Inferior parietal cortex (tissue), 1 donor: ENCODE results near the gene PKP3.
"Not testable (repeated sequence)": the region's sequence is repeated elsewhere in the genome, so short reads cannot be mapped to it uniquely, and the experiment has no call there.

Source experiments
- DNase-seq: peaks from one replicate; pipeline ENCODE4 v3.0.0-alpha.2; 2016; ENCODE audit errors: extremely low spot score

The PKP3 gene

DNA sequence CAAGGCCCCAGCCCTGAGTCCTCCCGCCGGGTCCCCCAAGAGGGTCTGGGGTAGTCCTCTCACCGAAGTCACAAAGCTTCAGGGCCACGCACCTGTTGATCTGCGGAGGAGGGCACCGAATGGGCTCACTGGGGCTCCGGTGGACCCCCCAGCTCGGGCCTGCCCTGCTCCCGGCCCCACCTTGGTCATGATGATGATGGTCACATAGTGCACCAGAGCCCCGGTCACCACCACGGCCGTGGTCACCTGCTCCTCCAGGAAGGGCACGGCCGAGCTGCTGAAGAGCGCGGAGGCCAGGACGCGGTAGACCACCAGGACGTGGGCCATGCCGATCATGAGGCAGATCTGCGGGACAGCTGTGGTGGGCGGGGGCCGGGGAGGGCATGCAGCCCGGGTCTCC is 34.3 kb downstream of the PKP3 start:
- no peak for DNase-seq

DNA sequence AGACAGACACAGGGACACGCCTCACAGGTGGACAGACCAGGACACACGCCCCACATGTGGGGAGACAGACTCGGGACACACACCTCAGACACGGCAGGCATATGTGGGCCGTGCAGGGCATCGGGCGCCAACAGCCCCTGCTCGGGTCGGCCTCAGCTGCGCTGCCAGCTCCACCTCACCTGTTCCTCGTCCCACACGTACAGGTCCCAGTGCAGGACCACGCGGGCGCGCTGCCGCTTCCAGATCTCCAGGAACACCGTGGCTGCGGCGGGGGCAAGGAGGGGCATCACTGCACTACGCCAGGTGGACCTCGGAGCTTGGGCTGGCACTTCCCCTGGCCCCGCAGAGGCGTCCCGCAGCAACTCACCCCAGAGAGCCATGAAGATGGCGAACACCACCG is 35.4 kb downstream of the PKP3 start:
- no peak for DNase-seq

DNA sequence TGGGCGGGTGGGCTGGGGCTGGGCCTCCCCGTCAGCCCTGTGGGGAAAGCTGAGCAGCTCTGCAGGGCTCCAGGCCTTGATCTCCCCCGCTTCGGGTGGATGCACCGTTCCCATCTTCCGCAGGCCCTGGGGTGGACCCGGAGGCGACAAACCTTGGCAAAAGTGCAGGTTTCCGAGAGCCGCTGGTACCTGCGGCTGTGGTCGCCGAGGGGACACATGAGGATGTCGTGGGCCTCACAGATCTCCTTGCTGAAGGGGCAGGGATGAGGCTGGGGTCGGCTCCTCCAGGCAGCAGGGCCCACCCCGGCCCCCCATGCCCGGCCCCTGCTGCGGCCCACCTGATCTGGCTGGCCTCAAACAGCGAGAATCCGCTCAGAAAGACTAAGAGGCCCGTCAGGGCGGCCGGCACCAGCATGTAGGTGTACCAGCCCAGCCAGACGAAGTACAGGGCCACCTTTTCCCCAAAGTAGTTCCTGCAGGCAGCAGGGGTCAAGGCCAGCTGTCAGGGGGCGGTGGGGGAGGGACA is 36.0 kb downstream of the PKP3 start:
- no peak for DNase-seq

DNA sequence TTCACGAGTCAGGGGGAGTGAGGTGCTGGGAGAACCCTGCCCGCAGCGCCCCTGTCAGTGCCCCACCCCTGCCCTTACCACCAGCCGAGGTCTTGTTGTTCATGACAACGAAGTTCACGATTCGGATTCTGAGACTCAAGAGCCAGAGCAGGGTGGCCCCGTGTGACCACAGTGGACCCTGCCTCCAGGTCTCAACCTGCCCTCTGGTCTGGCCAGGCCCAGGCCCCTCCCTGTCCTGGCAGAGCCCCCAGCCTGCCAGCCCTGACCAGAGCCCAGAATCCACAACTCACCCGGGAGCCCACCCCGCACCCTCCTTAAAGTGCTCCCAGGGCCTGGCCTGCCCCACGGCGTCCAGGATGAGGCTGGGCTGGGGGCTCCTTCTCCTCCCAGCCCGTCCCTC is 37.9 kb downstream of the PKP3 start:
- DNase-seq = no peak

DNA sequence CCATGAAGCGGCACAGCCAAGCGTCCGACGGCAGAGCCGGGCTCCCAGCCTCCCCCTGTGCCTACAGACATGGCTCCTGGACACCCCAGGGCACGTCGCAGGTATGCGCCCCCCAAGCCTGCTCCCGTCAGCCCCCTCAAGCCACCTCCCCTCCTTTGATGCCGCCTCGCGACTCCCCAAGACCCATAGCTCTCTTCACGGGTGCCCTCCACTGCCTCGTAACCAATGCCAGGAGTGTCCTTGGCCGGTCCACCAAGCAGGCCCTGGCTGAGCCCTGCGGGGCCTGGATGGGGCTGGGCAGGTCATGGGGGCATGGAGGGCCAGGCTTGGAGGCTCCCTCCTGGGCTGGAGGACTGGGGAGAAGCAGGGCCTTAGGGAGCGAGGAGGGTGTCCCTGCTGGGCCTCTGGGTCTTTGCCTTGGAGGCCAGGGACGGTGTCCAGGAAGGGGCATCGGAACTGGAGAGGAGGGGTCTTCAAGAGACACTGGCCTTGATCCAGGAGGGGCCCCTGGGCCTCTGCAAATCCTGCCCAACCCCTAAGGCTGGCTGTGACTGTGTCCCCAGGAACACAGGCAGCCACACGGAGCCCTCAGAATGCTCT is 38.6 kb downstream of the PKP3 start:
- no peak for DNase-seq

DNA sequence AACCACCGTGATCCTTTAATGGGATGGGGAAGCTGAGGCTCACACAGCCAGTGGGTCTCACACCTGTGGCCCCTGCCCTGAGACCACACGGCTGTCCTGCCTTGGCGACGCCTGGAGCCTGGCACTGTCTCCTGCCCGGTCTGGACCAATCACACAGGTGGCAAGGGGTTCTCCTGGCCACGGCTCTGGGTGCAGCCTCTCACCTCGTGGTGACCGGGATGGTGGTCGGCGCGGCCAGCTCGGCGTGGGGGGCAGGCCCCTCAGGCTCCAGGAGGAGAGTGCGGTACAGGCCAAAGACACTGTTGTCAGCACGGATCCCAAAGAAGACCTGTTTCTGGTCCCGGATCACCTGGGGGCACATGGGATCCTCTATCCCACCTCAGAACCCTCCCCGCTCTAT is 39.1 kb downstream of the PKP3 start:
- no peak for DNase-seq

DNA sequence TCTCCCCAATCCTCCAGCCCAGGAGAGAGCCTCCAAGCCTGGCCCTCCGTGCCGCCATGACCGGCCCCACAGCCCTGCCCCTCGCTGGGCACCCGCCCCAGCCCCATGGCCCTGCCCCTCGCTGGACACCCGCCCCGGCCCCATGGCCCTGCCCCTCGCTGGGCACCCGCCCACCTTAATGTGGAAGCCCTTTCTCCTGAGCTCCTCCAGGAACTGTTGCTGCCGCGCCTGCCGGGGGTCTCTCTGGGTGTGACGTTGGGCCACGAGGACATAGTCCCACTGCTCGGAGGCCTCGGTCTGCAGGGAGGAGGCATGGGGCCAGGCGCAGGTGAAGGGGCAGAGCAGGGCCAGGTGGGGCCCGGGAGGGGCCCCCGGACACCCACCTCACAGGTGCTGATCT is 39.6 kb downstream of the PKP3 start:
- DNase-seq = no peak

DNA sequence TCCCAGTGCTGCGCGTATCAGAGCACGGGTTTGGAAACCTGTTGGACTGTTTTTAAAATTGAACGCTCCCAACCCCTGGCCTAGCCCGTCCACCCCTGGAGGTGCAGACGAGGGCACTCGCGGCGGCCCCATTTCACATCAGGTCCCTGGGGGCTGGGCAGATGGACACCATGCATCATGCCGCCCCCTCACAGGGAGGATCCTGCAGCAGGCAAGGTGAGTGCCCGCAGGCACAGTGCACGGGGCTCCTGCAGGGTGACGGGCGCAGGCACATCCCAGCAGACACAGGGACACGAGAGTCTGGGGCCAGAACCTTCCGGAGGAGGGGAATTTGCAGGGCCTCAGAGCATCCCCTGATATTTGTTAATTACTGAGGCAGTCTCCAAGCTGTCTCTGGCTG is 40.5 kb downstream of the PKP3 start:
- DNase-seq = no peak

DNA sequence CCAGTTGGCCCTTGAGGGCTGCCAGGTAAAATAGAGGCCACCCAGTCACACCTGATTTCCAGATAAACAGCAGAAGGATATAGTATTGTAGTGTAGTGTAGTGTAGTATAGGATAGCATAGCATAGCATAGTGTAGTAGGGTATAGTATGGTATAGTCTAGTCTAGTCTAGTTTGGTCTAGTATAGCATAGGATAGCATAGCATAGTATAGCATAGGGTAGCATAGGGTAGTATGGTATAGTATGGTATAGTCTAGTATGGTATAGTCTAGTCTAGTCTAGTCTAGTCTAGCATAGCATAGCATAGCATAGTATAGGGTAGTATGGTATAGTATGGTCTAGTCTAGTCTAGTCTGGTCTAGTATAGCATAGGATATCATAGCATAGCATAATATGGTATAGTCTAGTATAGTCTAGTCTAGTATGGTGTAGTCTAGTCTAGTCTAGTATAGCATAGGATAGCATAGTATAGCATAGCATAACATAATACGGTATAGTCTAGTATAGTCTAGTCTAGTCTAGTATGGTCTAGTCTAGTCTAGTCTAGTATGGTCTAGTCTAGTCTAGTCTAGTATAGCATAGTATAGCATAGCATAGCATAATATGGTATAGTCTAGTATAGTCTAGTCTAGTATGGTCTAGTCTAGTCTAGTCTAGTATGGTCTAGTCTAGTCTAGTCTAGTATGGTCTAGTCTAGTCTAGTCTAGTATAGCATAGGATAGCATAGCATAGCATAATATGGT is 41.2 kb downstream of the PKP3 start:
- not testable (repeated sequence) for DNase-seq

DNA sequence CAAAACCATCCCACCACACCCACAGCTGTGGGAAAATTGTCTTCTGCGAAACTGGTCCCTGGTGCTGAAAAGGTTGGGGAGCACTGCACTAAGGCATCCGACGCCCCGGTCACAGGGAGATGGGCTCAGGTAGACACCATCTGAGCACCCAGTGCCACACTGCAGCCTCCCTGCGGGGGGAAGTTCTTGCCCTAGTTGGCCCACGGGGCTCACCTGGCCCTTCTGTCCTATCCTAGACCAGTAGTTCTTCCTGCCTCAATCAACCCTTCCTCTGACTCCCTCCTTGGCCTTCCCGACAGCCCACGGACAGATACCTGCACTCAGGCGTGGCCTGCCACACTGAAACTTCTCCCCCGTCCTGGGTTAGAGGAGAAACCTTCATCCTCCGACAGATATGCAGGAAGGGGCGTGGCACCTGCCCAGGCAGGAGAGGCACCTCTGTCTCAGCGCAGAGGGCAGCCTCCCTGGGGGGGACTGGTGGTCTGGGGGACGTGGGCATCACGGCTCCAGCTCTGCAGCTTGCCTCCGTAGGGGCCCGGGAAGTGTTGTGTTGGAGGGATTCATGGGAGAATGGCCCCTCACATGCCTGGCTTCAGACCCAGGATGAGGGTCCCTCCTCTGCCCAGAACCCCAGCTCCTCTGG is 43.3 kb downstream of the PKP3 start:
- no peak for DNase-seq

DNA sequence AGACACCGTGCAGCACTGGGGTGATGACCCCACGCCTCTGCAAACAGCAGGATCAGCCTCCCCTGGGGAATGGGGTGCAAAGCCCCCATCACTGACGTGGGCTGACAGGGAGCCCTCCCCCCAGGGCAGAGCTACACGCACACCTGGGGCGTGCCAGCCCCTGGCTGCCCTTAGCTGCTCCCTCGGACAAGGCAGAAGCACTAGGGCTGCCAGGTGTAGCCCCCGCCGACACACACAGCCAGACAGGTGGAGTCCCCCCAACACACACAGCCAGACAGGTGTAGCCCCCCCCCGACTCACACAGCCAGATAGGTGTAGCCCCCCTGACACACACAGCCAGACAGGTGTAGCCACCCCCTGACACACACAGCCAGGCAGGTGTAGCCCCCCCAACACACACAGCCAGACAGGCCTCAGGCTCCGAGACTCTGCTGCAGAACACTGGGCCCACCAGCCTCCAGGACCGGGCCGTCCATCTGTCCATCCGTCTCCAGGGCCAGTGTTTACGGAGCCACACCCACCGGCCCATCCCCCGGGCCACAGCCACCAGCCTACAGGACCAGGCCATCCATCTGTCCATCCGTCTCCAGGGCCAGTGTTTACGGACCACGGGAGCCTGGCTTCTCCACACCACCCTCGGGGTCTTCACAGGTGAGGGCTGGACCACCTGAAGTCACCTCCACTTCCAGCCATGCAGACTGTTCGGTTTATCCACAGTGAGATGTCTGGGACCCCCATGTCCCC is 44.3 kb downstream of the PKP3 start:
- no peak for DNase-seq

DNA sequence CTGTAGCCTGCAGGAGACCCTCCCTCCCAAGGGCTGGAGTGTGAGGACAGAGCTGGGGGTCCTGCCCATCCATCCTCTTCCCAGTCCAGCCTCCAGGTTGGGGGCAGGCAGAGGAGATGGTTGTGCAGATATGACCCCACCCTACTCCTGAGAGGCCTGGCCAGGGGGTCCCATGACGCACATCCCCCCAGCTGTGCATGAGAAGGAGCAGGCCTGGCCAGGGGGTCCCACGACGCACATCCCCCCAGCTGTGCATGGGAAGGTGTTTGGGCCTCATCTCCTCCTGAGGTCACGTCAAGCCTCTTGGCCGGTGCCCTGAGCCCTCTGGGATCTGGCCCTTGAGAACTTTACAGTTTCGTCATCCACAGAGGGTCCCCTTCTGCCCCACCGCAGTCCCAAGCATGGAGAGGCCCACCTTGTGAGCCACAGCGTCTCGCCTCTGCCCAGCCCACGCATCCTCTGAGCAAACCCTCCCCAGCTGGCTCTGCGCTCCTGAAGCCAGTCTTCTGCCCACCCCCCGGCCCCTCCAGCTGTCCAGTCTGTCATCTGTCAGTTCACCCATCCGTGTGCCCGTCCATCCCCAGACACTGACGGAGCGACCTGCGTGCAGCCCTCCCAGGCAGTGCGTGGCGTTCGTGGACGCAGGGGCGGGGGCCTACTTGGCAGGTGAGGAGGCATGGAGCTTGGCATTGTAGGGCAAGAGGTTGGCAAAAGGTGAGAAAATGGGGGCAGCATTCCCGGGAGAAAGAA is 45.5 kb downstream of the PKP3 start:
- no peak for DNase-seq

DNA sequence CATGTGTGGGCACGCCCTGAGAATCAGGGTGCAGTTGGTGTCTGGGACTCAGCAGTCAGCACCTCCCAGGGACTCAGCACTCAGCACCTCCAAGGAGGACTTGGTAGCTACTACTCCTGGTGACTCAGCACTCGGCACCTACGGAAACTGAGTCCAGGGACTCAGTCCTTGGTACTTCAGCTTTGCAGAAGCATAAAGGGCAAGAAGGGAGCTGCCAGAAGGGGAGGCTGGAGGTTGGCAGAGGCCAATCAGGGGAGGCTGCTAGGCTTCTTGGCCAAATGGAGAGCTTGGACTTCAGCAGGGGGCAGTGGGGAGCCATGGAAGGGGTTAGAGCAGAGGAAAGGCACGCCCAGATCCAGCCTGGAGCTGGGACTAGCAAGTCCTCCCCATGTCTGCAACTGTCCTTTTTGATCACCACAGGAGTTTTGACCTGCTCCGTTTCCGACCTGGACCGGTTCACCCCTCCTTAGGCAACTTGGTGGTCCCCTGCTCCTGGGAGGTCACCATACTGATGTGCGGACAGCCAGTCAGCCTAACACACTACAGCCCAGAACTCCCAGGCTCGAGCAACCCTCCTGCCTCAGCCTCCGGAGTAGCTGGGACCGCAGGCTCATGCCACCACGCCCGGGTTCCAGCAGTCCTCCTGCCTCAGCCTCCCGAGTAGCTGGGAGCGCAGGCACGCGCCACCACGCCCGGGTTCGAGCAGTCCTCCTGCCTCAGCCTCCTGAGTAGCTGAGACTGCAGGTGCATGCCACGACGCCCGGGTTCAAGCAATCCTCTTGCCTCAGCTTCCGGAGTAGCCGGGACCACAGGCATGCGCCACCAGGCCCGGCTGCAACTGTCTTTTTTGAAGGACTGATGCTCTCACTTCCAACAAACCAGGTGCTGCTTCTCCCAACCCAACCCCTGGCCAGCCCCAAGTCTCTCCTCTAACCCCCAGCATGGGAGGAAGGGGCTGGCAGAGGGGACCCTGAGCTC is 46.3 kb downstream of the PKP3 start:
- DNase-seq = no peak

DNA sequence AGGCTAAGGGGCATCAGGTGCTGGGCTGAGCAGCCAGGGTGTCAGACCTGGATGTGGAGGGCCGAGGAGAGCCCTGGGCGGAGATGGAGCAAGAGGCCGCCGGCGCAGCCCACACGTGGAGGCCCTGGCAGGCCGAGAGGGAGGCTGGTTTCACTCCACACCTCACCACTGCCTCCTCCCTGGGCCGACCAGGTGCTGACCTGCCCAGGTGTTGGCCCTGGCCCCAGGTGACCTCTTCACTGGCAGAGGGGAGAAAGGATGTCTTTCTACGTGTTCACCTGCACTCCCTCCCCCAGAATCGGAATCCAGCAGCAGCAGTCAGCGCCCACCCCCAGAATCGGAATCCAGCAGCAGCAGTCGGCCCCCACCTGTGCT is 47.0 kb downstream of the PKP3 start:
- DNase-seq = no peak

DNA sequence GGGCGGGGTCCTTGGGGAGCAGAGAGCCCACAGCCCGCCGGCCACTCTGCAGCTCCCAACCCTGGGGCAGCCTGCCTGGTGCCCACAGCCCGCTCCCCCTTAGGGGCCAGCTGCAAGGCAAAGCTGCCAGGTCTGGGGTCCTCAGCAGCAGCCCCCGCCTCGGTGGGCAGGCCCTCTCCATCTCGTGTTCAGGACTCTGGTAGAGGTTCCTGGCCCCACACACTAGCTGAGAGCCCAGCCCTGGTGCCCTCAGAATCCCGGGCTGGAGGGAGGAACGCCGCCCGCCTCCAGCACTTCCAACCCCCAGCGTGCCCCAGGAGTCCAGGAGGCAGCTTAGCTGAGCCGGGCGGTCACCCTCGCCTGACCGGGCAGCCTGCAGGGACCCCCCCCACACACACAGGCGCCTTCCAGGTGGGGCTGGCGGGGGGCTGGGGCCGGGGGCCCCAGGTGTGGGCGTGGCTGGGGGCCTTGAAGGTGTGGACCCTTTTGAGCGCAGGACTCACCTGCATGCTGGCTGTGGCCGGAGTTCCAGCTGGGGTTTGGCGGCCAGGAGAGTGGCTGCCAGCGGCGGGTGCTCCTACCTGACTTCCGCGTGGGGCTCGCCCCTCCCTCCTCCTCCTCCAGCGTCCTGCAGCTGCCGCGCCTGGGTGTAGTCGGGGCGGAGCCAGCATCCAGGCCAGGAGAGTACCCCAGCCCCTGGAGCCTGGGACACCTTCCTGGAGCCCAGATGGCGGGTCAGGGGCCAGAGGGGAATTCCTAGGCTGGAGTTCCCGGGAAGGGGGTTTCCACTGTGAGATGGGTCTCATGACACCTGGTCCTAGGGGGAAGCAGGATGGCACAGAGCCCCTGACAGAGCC is 47.6 kb downstream of the PKP3 start, which contains the start of gene ANO9:
TSS of gene ANO9 (minus strand) at position 594 of the 857 bp plus-strand sequence. CDS start at position 509, 85 bp downstream.
- DNase-seq = no peak

DNA sequence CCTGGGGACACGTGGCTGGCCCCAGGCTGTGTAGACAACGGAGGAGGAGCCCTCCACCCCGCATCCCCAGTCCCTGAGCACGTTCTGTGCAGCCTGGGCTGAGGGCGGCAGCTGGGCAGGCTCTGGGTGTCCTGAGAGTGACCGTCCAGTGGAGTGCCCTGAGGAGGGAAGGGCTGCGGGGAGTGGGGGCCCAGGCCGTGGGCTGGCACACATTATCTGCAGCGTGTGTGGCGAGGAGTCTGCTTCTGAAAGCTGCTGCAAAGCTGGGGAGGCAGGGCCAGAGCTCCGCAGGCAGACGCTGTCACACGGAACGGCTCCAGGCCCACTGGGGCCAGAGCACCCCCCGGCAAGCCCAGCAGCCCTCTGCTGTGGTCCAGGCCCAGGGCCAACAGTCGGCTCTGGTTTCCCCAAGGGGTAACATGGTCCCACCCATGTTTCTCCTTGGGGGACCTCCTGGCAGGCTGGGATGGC is 48.6 kb downstream of the PKP3 start:
- DNase-seq = no peak

DNA sequence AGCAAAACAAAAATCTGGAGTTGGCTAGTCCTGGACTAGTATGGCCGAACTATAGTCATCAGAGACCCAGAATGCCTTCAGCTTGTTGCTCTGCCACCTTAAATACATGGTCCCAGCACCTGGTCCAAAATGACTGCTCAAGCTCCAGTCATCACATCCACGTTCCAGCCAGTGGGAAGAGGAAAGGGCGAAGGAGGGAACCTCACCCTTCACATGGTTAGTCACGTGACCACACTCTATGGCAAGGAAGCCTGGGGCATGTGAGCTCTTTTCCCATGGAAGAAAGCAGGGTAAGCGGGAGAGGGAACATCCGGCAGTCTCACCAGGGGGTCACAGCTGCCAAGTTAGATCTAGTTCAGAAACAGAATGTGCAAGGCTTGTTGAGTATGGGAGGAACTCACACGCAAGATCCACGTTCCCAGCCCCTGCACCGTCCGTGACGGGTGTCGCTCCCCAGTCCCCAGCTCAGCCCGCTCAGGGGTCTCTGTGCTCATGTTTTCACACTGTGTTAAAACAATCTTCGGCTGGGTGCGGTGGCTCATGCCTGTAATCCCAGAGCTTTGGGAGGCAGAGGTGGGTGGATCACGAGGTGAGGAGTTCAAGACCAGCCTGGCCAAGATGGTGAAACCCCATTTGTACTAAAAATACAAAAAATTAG is 49.7 kb downstream of the PKP3 start:
- DNase-seq = no peak

DNA sequence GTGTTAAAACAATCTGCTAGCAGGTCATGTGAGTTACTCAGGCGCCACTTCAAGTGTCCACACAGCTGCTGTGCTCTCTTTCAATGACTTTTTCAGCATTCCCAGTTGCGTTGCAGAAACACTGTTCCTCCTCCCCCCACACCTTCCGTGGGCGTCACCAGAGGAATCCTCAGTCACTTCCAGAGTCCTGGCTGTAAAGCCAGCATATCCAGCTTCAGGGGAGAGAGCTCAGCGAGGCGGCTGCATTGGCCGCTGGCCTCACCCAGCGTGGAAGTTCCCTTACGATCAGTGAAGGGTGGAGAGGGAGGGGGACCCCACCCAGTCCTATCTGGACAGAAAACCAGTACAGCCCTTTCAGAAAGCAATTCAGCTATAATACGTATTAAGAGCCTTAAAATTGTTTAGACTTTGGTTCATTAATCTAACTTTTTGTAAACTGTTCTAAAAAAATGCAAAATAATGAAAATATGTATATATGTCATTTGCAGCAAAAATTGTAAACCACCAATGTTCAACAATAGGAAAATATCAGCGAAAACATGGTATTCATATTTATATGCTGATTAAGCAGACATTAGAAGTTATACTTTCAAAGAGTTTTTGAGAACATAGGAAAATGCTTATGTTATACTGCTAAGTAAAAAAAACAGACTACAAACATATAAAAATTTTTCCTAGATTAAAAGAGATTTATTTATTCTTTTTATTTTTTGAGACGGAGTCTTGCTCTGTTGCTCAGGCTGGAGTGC is 50.6 kb downstream of the PKP3 start:
- DNase-seq = no peak
